WERI-Rb-1 (cell line): ENCODE results near the gene SLC13A1.
A peak's percentile ranks its signal among the peaks of the same experiment; 100 is the strongest.

ENCODE experiments used
- DNase-seq: peaks from one replicate; pipeline ENCODE4 v3.0.0-alpha.2; 2020
- H3K27ac ChIP-seq: fragments of 250-450 bp; sonication (Bioruptor Pico); 2 replicates; pipeline ENCODE4 v1.5.1; 2020; ENCODE audit warnings: mild to moderate bottlenecking, moderate library complexity
- H3K27me3 ChIP-seq: fragments of 250-450 bp; sonication (Bioruptor Pico); 2 replicates; pipeline ENCODE4 v1.5.1; 2021; ENCODE audit warnings: mild to moderate bottlenecking, low read depth, moderate library complexity; ENCODE audit not compliant: insufficient read depth, severe bottlenecking
- H3K36me3 ChIP-seq: fragments of 250-450 bp; sonication (Bioruptor Pico); 2 replicates; pipeline ENCODE4 v1.5.1; 2020; ENCODE audit warnings: mild to moderate bottlenecking, moderate library complexity
- H3K4me3 ChIP-seq: 2 replicates; pipeline ENCODE4 v1.5.1; 2011; ENCODE audit warnings: low read depth, mild to moderate bottlenecking, control low read depth, low read length
- H3K9me3 ChIP-seq: fragments of 250-450 bp; sonication (Bioruptor Pico); 2 replicates; pipeline ENCODE4 v1.5.1; 2021; ENCODE audit warnings: mild to moderate bottlenecking, moderate library complexity; ENCODE audit not compliant: severe bottlenecking
- CTCF ChIP-seq: IDR thresholded peaks from 2 replicates; pipeline ENCODE4 v1.5.1; 2011; ENCODE audit warnings: low read depth, mild to moderate bottlenecking, control low read depth, inconsistent platforms, low read length

SLC13A1 gene

DNA sequence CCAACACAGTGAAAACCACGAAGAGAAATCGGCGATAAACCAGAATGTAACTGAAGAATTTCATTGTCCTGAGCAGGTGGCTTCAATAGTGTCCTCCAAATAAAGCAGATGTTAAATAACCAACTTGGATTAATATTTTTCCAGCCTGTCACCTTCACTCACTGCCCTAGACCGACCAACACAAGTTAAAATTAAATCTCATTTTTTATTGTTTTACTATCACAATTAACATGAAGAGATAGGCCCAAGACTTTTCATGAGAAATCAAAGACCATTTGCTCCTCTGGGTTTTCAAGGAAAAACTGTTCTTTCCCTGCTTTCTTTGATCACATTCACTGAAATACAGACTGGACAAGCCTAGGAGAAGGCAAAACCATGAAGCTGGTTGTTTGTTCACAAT, at the start of gene SLC13A1:
Gene SLC13A1 (minus strand): TSS at position 87 of the 400 bp plus-strand sequence. CDS start 23 bp downstream, at position 64.
- no peak within 1 kb of the TSS for H3K27ac ChIP-seq
- DNase-seq, result no peak
- no peaks in the 10 kb centered on the region for H3K36me3 ChIP-seq
- no peak for TF ChIP-seq CTCF
- H3K4me3 ChIP-seq, result no peak within 1 kb of the TSS
- H3K9me3 ChIP-seq, result no peaks in the 10 kb centered on the region
- no peaks in the 10 kb centered on the region for H3K27me3 ChIP-seq

DNA sequence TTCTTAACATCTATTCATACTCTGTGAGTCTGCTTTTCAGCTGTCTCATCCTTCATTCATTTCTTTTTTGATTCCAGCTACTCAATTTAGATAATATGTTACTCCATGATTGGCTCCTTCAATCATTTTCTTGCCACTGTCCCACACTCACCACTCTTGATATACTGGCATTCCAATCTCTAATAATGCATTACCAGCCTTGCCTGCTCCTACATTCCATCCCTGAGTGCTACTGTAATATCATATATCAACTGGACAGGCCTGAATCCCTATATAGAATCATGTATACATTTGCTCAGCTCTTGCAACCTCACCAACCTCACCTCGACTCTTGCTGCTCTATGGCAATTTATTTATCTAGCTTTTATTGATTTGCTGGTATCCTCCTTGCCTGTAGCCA, 45.0 kb upstream of the SLC13A1 start:
- DNase-seq, result no peak
- Histone ChIP-seq H3K9me3 (no peaks in the 10 kb centered on the region), H3K27me3 (no peaks in the 10 kb centered on the region), H3K4me3 (no peak overlapping the region), H3K27ac (no peak overlapping the region), H3K36me3 (no peaks in the 10 kb centered on the region)
- no peak for TF ChIP-seq CTCF

- no peak overlapping the region for H3K27ac ChIP-seq
- no peak for TF ChIP-seq CTCF
- H3K9me3 ChIP-seq, result no peaks in the 10 kb centered on the region
- peak; percentile 45 for DNase-seq
- no peaks in the 10 kb centered on the region for H3K36me3 ChIP-seq
- no peaks in the 10 kb centered on the region for H3K27me3 ChIP-seq
- H3K4me3 ChIP-seq, result peak overlapping the region; percentile 8
These were observed 42.8 kb upstream of the SLC13A1 start for GRCh38 chr7:123242467-123243092.

DNA sequence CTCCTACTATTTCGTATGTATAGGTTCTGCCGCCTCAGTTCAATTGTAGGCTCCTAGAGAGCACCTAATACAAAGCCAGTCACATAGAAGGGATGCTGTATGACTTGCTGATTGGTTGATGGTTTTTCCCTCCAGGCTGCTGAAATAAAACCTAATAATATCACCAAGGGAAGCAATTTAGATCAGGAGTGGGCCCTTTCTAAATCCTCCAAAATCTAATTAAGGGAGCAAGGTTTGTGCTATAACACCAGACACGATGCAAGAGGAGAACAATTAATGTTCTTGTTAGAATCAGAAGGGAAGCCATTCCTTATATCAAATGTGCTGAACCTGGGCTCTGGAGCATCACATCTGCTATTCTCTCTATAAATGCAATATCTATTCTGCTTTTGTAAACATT, 42.0 kb upstream of the SLC13A1 start:
- no peak overlapping the region for H3K27ac ChIP-seq
- no peaks in the 10 kb centered on the region for H3K36me3 ChIP-seq
- no peak overlapping the region for H3K4me3 ChIP-seq
- TF ChIP-seq CTCF, result no peak
- no peaks in the 10 kb centered on the region for H3K9me3 ChIP-seq
- H3K27me3 ChIP-seq, result no peaks in the 10 kb centered on the region
- no peak for DNase-seq

- no peak for TF ChIP-seq CTCF
- DNase-seq, result no peak
- Histone ChIP-seq H3K4me3 (no peak overlapping the region), H3K9me3 (no peaks in the 10 kb centered on the region), H3K27ac (no peak overlapping the region), H3K27me3 (no peaks in the 10 kb centered on the region), H3K36me3 (no peaks in the 10 kb centered on the region)
These were observed 31.5 kb upstream of the SLC13A1 start for GRCh38 chr7:123231021-123232000.
